HFFc6 (cell line): ENCODE data around the gene PAK1. TPM values are rescaled to one million over a fixed set of nuclear protein-coding genes. Genes with fewer than 3 reads are reported as not detected.

Experiments used
- DNase-seq: peaks from one replicate; pipeline ENCODE4 v3.0.0-alpha.2; 2018
- H3K27ac Mint-ChIP-seq: 2 replicates; pipeline ENCODE4 v1.8.0; 2020; ENCODE audit warnings: mild to moderate bottlenecking, mixed read lengths
- H3K27me3 Mint-ChIP-seq: 2 replicates; pipeline ENCODE4 v1.8.0; 2021; ENCODE audit warnings: mild to moderate bottlenecking, moderate library complexity, mixed read lengths; ENCODE audit not compliant: insufficient read depth
- H3K36me3 Mint-ChIP-seq: 2 replicates; pipeline ENCODE4 v1.8.0; 2021; ENCODE audit warnings: low read depth, mixed read lengths
- H3K4me1 Mint-ChIP-seq: 2 replicates; pipeline ENCODE4 v1.8.0; 2020; ENCODE audit warnings: low read depth, mixed read lengths
- H3K4me3 Mint-ChIP-seq: 2 replicates; pipeline ENCODE4 v1.8.0; 2020; ENCODE audit warnings: mild to moderate bottlenecking, moderate library complexity, mixed read lengths
- H3K9me3 Mint-ChIP-seq: 2 replicates; pipeline ENCODE4 v1.8.0; 2020; ENCODE audit warnings: mild to moderate bottlenecking, mixed read lengths
- total RNA-seq, 6 experiments: library from RNA; stranded (reverse); fragmentation: NEBNext Ultra II Directional; extraction: Animal tissue kit (Norgen Biotek cat#: 25700); gene quantifications; 2 replicates in 1 of 6; 3 replicates in 5 of 6; pipeline ENCODE4 v1.2.3, GENCODE V29; 2021
- TF ChIP-seq, protein P1 (sequence below): fragments of 200-600 bp; sonication (generic); IDR thresholded peaks from 2 replicates; pipeline ENCODE4 v1.5.0; 2021; ENCODE audit warnings: antibody characterized with exemption, mild to moderate bottlenecking

The PAK1 gene
- total RNA-seq, 6 experiments from 2014 or later, result 41.7 to 52.2 (median 48.8) TPM

DNA sequence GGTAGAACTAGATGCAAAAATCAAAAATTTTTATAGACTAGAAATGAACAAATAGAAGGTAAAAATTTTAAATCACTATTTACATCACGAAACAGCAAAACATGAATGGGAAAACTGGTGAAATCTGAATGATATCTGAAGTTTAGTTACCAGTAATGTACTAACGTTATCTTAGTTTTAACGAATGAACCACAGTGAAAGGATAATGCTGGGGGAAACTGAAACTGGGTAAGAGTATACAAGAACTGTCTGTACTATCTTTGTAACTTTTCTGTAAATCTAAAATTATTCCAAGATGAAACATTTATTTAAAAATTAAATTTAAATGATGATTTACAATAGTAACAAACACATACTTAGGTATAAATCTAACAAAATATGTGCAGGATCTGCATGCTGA lies 179.9 kb downstream of the PAK1 start:
- Mint-ChIP-seq H3K9me3 (no peaks in the 10 kb centered on the region), H3K4me3 (no peak overlapping the region)

DNA sequence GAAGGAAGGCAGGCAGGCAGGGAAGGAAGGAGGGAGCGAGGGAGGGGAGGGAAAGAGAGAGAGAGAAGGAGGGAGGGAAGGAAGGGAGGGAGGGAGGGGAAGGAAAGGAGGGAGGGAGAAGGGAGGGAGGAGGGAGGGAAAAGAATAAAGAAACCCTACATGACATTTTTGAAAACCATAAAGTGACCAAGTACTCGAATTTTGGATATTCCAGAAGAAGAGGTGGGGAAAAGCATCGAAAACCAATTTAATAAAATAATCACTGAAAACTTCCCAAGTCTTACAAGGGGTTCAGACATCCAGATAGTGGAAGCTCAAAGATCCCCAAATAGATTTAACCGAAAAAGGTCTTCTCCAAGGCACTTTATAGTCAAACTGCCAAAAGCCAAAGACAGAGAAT lies 184.2 kb downstream of the PAK1 start:
- TF ChIP-seq, protein P1, sequence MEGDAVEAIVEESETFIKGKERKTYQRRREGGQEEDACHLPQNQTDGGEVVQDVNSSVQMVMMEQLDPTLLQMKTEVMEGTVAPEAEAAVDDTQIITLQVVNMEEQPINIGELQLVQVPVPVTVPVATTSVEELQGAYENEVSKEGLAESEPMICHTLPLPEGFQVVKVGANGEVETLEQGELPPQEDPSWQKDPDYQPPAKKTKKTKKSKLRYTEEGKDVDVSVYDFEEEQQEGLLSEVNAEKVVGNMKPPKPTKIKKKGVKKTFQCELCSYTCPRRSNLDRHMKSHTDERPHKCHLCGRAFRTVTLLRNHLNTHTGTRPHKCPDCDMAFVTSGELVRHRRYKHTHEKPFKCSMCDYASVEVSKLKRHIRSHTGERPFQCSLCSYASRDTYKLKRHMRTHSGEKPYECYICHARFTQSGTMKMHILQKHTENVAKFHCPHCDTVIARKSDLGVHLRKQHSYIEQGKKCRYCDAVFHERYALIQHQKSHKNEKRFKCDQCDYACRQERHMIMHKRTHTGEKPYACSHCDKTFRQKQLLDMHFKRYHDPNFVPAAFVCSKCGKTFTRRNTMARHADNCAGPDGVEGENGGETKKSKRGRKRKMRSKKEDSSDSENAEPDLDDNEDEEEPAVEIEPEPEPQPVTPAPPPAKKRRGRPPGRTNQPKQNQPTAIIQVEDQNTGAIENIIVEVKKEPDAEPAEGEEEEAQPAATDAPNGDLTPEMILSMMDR, result no peak
- Mint-ChIP-seq H3K36me3 (no peaks in the 10 kb centered on the region), H3K27me3 (peaks cover 3% of the 10 kb centered on the region; the same call in 1 of the 2 replicates), H3K27ac (no peak overlapping the region), H3K9me3 (no peaks in the 10 kb centered on the region), H3K4me1 (peaks cover 29% of the 10 kb centered on the region), H3K4me3 (no peak overlapping the region)
- DNase-seq, result no peak

More for the DNA sequence above, 179.9 kb downstream of the PAK1 start:
- peaks cover 2% of the 10 kb centered on the region; the same call in 1 of the 2 replicates for H3K27me3 Mint-ChIP-seq
- no peak overlapping the region for H3K27ac Mint-ChIP-seq
- TF ChIP-seq, protein P1, result no peak
- DNase-seq, result no peak
- H3K4me1 Mint-ChIP-seq, result no peaks in the 10 kb centered on the region
- H3K36me3 Mint-ChIP-seq, result no peaks in the 10 kb centered on the region

DNA sequence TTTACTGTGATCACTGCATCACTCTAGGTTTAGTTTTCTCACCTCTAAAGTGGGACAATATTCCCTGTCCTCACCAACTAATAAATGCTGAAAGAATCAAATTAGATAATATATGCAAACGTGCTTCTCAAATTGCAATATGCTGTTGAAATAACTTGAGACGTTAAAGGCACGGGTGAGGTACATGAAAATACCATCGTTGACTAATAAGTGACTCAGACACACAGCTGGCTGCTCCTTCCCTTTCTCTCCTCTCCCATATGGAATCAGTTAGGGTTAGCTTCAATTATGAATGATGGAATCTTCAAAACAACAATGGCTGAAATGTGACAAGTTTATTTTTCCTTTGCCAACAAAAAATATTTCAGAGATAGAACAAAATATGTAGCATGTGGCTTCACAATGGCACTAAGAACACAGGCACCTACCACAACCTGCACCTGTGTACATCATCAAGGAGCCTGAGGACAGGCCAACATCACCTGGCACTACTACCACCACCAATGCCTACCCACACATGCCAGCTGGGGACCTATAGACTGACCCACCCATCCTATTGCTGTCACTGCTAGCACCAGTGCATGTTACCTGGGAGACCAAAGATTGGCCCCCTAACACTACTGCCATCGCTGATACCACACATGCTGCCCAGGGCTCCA lies 186.2 kb downstream of the PAK1 start:
- Mint-ChIP-seq H3K4me1 (peaks cover 34% of the 10 kb centered on the region), H3K36me3 (no peaks in the 10 kb centered on the region), H3K9me3 (no peaks in the 10 kb centered on the region), H3K27me3 (peaks cover 4% of the 10 kb centered on the region; the same call in 1 of the 2 replicates), H3K4me3 (peak overlapping the region; percentile 58), H3K27ac (peak overlapping the region; percentile 74)
- peak; percentile 82 for DNase-seq
- TF ChIP-seq, protein P1, result no peak

- TF ChIP-seq, protein P1, result no peak
- no peaks in the 10 kb centered on the region for H3K9me3 Mint-ChIP-seq
- H3K4me1 Mint-ChIP-seq, result peaks cover 35% of the 10 kb centered on the region
- H3K27ac Mint-ChIP-seq, result peak overlapping the region; percentile 74
- H3K4me3 Mint-ChIP-seq, result peak overlapping the region; percentile 58
- DNase-seq, result no peak
- H3K27me3 Mint-ChIP-seq, result peaks cover 4% of the 10 kb centered on the region; the same call in 1 of the 2 replicates
- H3K36me3 Mint-ChIP-seq, result no peaks in the 10 kb centered on the region
These were observed 186.8 kb downstream of the PAK1 start for GRCh38 chr11:77287136-77287535.

GRCh38 chr11:77284476-77285468 lies 189.1 kb downstream of the PAK1 start:
- Mint-ChIP-seq H3K36me3 (peaks cover 6% of the 10 kb centered on the region; the same call in 1 of the 2 replicates), H3K4me3 (no peak overlapping the region), H3K4me1 (peaks cover 36% of the 10 kb centered on the region), H3K9me3 (peaks cover 6% of the 10 kb centered on the region; the same call in 1 of the 2 replicates), H3K27ac (no peak overlapping the region), H3K27me3 (peaks cover 4% of the 10 kb centered on the region; the same call in 1 of the 2 replicates)
- TF ChIP-seq, protein P1, result no peak
- DNase-seq, result no peak
